OCI-LY7 (cell line): ENCODE data around the gene CENPC. TPM values are rescaled to one million over a fixed set of nuclear protein-coding genes. Genes with fewer than 3 reads are reported as not detected.
"Not testable (repeated sequence)": the region's sequence is repeated elsewhere in the genome, so short reads cannot be mapped to it uniquely, and the experiment has no call there.

ENCODE experiments used
- BruUV-seq: library from RNA; stranded (reverse); fragments of 400-500 nt; replicated peaks from 2 replicates; lab custom pipeline; 2021; lab: Mats Ljungman, UMichigan
- CTCF ChIA-PET: fragments of 300-600 bp; sonication (Branson Sonifier 250); formaldehyde crosslinking; loops from one replicate; lab custom pipeline; 2022; ENCODE audit warnings: antibody characterized with exemption; ENCODE audit not compliant: unreplicated experiment; lab: Charles Lee
- POLR2A ChIA-PET: fragments of 300-600 bp; sonication (Branson Sonifier 250); formaldehyde crosslinking; loops from one replicate; lab custom pipeline; 2022; ENCODE audit warnings: antibody characterized with exemption; lab: Charles Lee
- DNase-seq: peaks from one replicate; pipeline ENCODE4 v3.0.0-alpha.2; 2015; ENCODE audit warnings: low spot score
- H2AFZ ChIP-seq: fragments of 200-600 bp; sonication (generic), shearing (Covaris generic); 2 replicates; pipeline ENCODE4 v1.6.1; 2014; ENCODE audit warnings: mild to moderate bottlenecking, antibody characterized with exemption, low read length, moderate library complexity
- H3K27ac ChIP-seq: fragments of 200-600 bp; sonication (generic); 2 replicates; pipeline ENCODE4 v1.5.1; 2014; ENCODE audit warnings: mixed run types, low read depth, mild to moderate bottlenecking, moderate library complexity, low read length, inconsistent platforms; ENCODE audit not compliant: poor library complexity, severe bottlenecking
- H3K36me3 ChIP-seq: fragments of 200-600 bp; sonication (generic); 2 replicates; pipeline ENCODE4 v1.6.1; 2014; ENCODE audit warnings: mild to moderate bottlenecking, antibody characterized with exemption, low read length, moderate library complexity, mixed read lengths; ENCODE audit not compliant: insufficient read depth
- H3K4me1 ChIP-seq: fragments of 200-600 bp; sonication (generic); 2 replicates; pipeline ENCODE4 v1.5.1; 2014; ENCODE audit warnings: mild to moderate bottlenecking, low read length; ENCODE audit not compliant: insufficient read depth, poor library complexity, severe bottlenecking
- H3K4me2 ChIP-seq: fragments of 200-600 bp; sonication (generic); 2 replicates; pipeline ENCODE4 v1.6.1; 2014; ENCODE audit warnings: mild to moderate bottlenecking, low read length
- H3K4me3 ChIP-seq: fragments of 200-600 bp; sonication (generic); 2 replicates; pipeline ENCODE4 v1.5.1; 2014; ENCODE audit warnings: mild to moderate bottlenecking, low read depth, low read length; ENCODE audit not compliant: poor library complexity, severe bottlenecking
- H3K79me2 ChIP-seq: fragments of 200-600 bp; sonication (generic); 2 replicates; pipeline ENCODE4 v1.6.1; 2016; ENCODE audit warnings: low read depth, mild to moderate bottlenecking, low read length, moderate library complexity, mixed read lengths; ENCODE audit not compliant: insufficient read depth
- H3K9me2 ChIP-seq: fragments of 200-600 bp; sonication (generic); 2 replicates; pipeline ENCODE4 v1.6.1; 2016; ENCODE audit warnings: mild to moderate bottlenecking, low read length, mixed read lengths; ENCODE audit not compliant: insufficient read depth
- H3K9me3 ChIP-seq: fragments of 200-600 bp; sonication (generic); 2 replicates; pipeline ENCODE4 v1.6.1; 2014; ENCODE audit warnings: mild to moderate bottlenecking, mixed run types, low read length, mixed read lengths
- H4K20me1 ChIP-seq: fragments of 200-600 bp; sonication (generic); 2 replicates; pipeline ENCODE4 v1.6.1; 2014; ENCODE audit warnings: mild to moderate bottlenecking, antibody characterized with exemption, low read length, moderate library complexity, mixed read lengths; ENCODE audit not compliant: insufficient read depth
- EZH2phosphoT487 ChIP-seq: fragments of 200-600 bp; sonication (generic); IDR thresholded peaks from 2 replicates; pipeline ENCODE4 v1.6.1; 2018; ENCODE audit warnings: low read depth, borderline replicate concordance, mild to moderate bottlenecking, mixed run types, antibody characterized with exemption, low read length, moderate library complexity, mixed read lengths
- intact Hi-C: fragments of 100-400 bp; cut with micrococcal nuclease; formaldehyde crosslinking; loops from one replicate; pipeline ENCODE4 v1.10.0; 2022; ENCODE audit not compliant: unreplicated experiment
- total RNA-seq, 2 experiments: library from RNA; depleted of rRNA in 1 of 2; stranded (reverse); fragments of >200 nt in 1 of 2; shearing (Covaris generic) in 1 of 2; gene quantifications; 2 replicates each; pipeline ENCODE4 v1.2.3, GENCODE V29; 2014 to 2022
- TF ChIP-seq, protein P1 (sequence below): fragments of 200-600 bp; sonication (generic); conservative IDR thresholded peaks from 2 replicates; pipeline ENCODE4 v1.5.1; 2014; ENCODE audit warnings: mild to moderate bottlenecking, antibody characterized with exemption, low read length, moderate library complexity, mixed read lengths

CENPC gene
- total RNA-seq, 2 experiments from 2014 or later, result 46.2 to 55.4 TPM

DNA sequence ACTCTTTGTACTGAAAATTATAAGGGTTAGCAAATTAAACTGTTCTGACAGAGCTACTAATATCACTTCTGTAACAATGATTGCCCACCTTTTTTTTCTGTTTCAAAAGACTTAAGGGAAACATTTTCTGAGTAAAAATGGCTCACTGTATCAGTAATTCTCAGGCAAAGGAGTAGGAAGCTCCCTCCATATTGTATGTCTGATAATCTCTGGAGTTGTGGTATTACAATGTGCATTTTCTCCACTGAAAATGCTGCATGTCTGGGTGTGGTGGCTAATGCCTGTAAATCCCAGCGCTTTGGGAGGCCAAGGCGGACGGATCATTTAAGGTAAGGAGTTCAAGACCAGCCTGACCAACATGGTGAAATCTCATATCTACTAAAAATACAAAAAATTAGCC, 8.8 kb upstream of the CENPC start:
- Histone ChIP-seq H3K27ac (no peak overlapping the region), H3K4me2 (no peak overlapping the region), H3K36me3 (no peaks in the 10 kb centered on the region), H3K9me2 (no peaks in the 10 kb centered on the region), H3K79me2 (peaks cover 13% of the 10 kb centered on the region), H3K9me3 (no peaks in the 10 kb centered on the region), H2AFZ (no peak overlapping the region; the same call in 1 of the 2 replicates), H3K4me3 (no peak overlapping the region), H4K20me1 (no peaks in the 10 kb centered on the region), H3K4me1 (peaks cover 74% of the 10 kb centered on the region)
- intact Hi-C loops, result no loop called here
- BruUV-seq, result no TSS peak
- no peak for DNase-seq
- CTCF ChIA-PET, result interaction anchor here (0.8 kb wide), 1 partner anchor 22 kb away, joined by 3 read pairs; no protein-coding TSS in a partner anchor
- TF ChIP-seq EZH2phosphoT487, result no peak
- POLR2A ChIA-PET, result interaction anchor here (1.0 to 10.6 kb wide), 6 partner anchors 9 to 147 kb away, joined by 3 to 94 read pairs (median 4); partner anchors contain the start of gene CENPC

DNA sequence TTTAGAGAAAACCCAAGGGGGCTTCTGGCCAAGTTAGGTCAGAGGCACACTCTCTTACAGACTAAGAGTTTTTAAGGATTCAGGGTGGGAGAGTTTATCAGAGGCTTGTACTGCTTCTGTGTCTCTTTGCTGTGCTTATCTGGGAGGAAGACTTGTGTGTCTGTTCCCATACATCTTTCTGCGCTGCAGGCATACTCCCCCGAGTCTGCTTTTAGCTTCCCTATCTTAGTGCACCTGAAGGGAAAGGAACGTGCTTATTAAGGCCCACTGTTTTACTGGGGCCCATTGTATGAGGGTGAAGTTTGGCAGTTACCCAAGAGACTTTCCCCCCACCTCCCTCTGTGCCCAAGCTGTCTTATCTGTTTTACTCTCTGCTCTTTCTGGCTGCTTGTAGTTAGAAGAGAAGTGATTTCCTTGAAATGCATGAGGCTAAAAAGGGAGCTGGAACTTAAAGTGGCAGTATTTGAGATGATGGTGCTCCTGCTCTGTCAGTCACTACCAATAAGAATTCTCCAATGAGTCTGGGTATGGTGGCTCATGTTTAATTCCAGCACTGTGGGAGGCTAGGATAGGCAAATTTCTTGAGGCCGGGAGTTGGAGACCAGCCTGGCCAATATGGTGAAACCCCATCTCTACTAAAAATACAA, 7.0 kb upstream of the CENPC start:
- Histone ChIP-seq H3K27ac (peak overlapping the region; percentile 31), H2AFZ (peak overlapping the region; percentile 93), H3K4me1 (peaks cover 78% of the 10 kb centered on the region), H3K4me2 (peak overlapping the region; percentile 32)
- DNase-seq, BruUV-seq, H3K4me3 ChIP-seq, H3K9me3 ChIP-seq, H4K20me1 ChIP-seq, intact Hi-C loops, H3K79me2 ChIP-seq, CTCF ChIA-PET, H3K9me2 ChIP-seq, H3K36me3 ChIP-seq: not testable (repeated sequence)
- POLR2A ChIA-PET, result interaction anchor here (0.6 to 10.6 kb wide), 13 partner anchors 8 to 151 kb away, joined by 3 to 94 read pairs (median 4); partner anchors contain the start of gene CENPC

DNA sequence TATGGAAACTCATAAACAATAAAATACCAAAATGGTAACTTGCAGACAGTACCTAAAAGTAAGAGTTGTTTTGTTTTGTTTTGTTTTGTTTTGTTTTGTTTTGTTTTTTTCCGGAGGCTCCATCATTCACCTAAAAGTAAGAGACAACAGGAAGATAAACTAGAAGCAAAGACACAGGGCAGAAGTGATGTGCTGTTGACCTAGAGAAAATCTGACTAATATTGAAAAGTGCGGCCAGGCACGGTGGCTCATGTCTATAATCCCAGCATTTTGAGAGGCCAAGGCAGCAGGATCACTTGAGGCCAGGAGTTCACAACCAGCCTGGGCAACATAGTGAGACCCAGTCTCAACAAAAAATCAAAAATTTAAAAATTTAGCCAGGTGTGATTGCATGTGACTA, 5.6 kb upstream of the CENPC start:
- CTCF ChIA-PET, result no interaction called here
- POLR2A ChIA-PET, result interaction anchor here (0.6 to 1.6 kb wide), 8 partner anchors 9 to 246 kb away, joined by 3 to 5 read pairs (median 4); no protein-coding TSS in a partner anchor
- BruUV-seq, result no TSS peak
- Histone ChIP-seq H3K4me2 (peak overlapping the region; percentile 68), H3K36me3 (no peaks in the 10 kb centered on the region), H3K4me3 (peak overlapping the region; percentile 42), H3K27ac (peak overlapping the region; percentile 73), H3K9me3 (no peaks in the 10 kb centered on the region), H3K79me2 (no peaks in the 10 kb centered on the region; the same call in 1 of the 2 replicates), H3K4me1 (peaks cover 77% of the 10 kb centered on the region), H4K20me1 (no peaks in the 10 kb centered on the region), H3K9me2 (no peaks in the 10 kb centered on the region), H2AFZ (peak overlapping the region; percentile 94)
- no peak for TF ChIP-seq EZH2phosphoT487
- TF ChIP-seq, protein P1, sequence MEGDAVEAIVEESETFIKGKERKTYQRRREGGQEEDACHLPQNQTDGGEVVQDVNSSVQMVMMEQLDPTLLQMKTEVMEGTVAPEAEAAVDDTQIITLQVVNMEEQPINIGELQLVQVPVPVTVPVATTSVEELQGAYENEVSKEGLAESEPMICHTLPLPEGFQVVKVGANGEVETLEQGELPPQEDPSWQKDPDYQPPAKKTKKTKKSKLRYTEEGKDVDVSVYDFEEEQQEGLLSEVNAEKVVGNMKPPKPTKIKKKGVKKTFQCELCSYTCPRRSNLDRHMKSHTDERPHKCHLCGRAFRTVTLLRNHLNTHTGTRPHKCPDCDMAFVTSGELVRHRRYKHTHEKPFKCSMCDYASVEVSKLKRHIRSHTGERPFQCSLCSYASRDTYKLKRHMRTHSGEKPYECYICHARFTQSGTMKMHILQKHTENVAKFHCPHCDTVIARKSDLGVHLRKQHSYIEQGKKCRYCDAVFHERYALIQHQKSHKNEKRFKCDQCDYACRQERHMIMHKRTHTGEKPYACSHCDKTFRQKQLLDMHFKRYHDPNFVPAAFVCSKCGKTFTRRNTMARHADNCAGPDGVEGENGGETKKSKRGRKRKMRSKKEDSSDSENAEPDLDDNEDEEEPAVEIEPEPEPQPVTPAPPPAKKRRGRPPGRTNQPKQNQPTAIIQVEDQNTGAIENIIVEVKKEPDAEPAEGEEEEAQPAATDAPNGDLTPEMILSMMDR, result no peak
- intact Hi-C loops, result no loop called here
- DNase-seq, result no peak
